CD14-positive monocyte (primary cell): Measurements from ENCODE around the gene PLCH2. TPM values are rescaled to one million over a fixed set of nuclear protein-coding genes. Genes with fewer than 3 reads are reported as not detected.

ENCODE experiments used
- DNase-seq, 3 donors: peaks; one replicate each; pipeline ENCODE4 v3.0.0-alpha.2; 2011 to 2022
- H2AFZ ChIP-seq: 2 replicates; pipeline ENCODE4 v1.6.0; 2012; ENCODE audit warnings: mild to moderate bottlenecking, low read depth, low read length, inconsistent platforms; ENCODE audit not compliant: insufficient read depth, poor library complexity, severe bottlenecking
- H3K27ac ChIP-seq, 2 donors: 1 replicate in 1 of 2; 2 replicates in 1 of 2; pipeline ENCODE4 v1.5.1; 2012 to 2013; ENCODE audit warnings: low read length in 2 of 2, control low read depth in 1 of 2, inconsistent platforms in 1 of 2, low read depth in 1 of 2, mild to moderate bottlenecking in 1 of 2
- H3K27me3 ChIP-seq, 2 donors: one replicate each; pipeline versions ENCODE4 v1.6.0 to v1.6.1; 2011 to 2013; ENCODE audit warnings: low read length in 2 of 2; ENCODE audit not compliant: control insufficient read depth in 2 of 2, insufficient read depth in 2 of 2
- H3K36me3 ChIP-seq, 2 donors: replicated peaks in 1 of 2; 1 replicate in 1 of 2; 2 replicates in 1 of 2; pipeline versions ENCODE4 v1.5.1 to v1.6.1; 2012 to 2013; ENCODE audit warnings: low read length in 2 of 2, control low read depth in 1 of 2, inconsistent platforms in 1 of 2, mild to moderate bottlenecking in 1 of 2; ENCODE audit not compliant: insufficient read depth in 2 of 2, control insufficient read depth in 1 of 2
- H3K4me1 ChIP-seq, 2 donors: 1 replicate in 1 of 2; 2 replicates in 1 of 2; pipeline versions ENCODE4 v1.5.1 to v1.6.1; 2012 to 2013; ENCODE audit warnings: low read length in 2 of 2, control low read depth in 1 of 2, inconsistent platforms in 1 of 2, mild to moderate bottlenecking in 1 of 2, moderate library complexity in 1 of 2; ENCODE audit not compliant: insufficient read depth in 2 of 2, control insufficient read depth in 1 of 2
- H3K4me2 ChIP-seq: replicated peaks from 2 replicates; pipeline ENCODE3; 2012; ENCODE audit warnings: low read length, moderate library complexity, mild to moderate bottlenecking; ENCODE audit not compliant: poor library complexity, severe bottlenecking; ENCODE audit errors: extremely low read depth
- H3K4me3 ChIP-seq, 3 experiments: fragments of 200-600 bp in 1 of 3; sonication (generic) in 1 of 3; replicated peaks in 1 of 3; 1 replicate in 2 of 3; 2 replicates in 1 of 3; pipeline ENCODE4 v1.5.1; 2011 to 2013; ENCODE audit warnings: low read length in 3 of 3, mild to moderate bottlenecking in 3 of 3, control low read depth in 2 of 3, low read depth in 2 of 3, inconsistent platforms in 1 of 3, moderate library complexity in 1 of 3
- H3K79me2 ChIP-seq: 2 replicates; pipeline ENCODE4 v1.6.0; 2012; ENCODE audit warnings: mild to moderate bottlenecking, control low read depth, inconsistent platforms, low read length, moderate library complexity; ENCODE audit not compliant: insufficient read depth
- H3K9ac ChIP-seq: 2 replicates; pipeline ENCODE4 v1.6.0; 2017; ENCODE audit warnings: low read length, mild to moderate bottlenecking; ENCODE audit not compliant: insufficient read depth, poor library complexity, severe bottlenecking
- H3K9me3 ChIP-seq, 2 donors: replicated peaks in 1 of 2; 1 replicate in 1 of 2; 2 replicates in 1 of 2; pipeline versions ENCODE4 v1.5.1 to v1.6.1; 2012 to 2013; ENCODE audit warnings: low read length in 2 of 2, control low read depth in 1 of 2; ENCODE audit not compliant: control insufficient read depth in 1 of 2, insufficient read depth in 1 of 2
- H4K20me1 ChIP-seq: 2 replicates; pipeline ENCODE4 v1.6.0; 2012; ENCODE audit warnings: mild to moderate bottlenecking, low read length, control low read depth, moderate library complexity; ENCODE audit not compliant: insufficient read depth
- H3K27ac Mint-ChIP-seq, 7 donors: one replicate each; pipeline ENCODE4 v1.8.0; 2020; ENCODE audit warnings: mild to moderate bottlenecking in 7 of 7, mixed read lengths in 7 of 7, moderate library complexity in 6 of 7, inconsistent platforms in 2 of 7
- H3K27me3 Mint-ChIP-seq, 3 donors: one replicate each; pipeline ENCODE4 v1.8.0; 2021 to 2022; ENCODE audit warnings: low read depth in 3 of 3, mild to moderate bottlenecking in 3 of 3, mixed read lengths in 3 of 3, moderate library complexity in 3 of 3, inconsistent platforms in 1 of 3
- H3K36me3 Mint-ChIP-seq, 2 donors: one replicate each; pipeline ENCODE4 v1.8.0; 2020; ENCODE audit warnings: mixed read lengths in 2 of 2, inconsistent platforms in 1 of 2, mild to moderate bottlenecking in 1 of 2
- H3K4me1 Mint-ChIP-seq: one replicate; pipeline ENCODE4 v1.8.0; 2020; ENCODE audit warnings: mild to moderate bottlenecking, mixed read lengths
- H3K4me3 Mint-ChIP-seq, 2 donors: one replicate each; pipeline ENCODE4 v1.8.0; 2020; ENCODE audit warnings: mild to moderate bottlenecking in 2 of 2, mixed read lengths in 2 of 2, moderate library complexity in 1 of 2
- H3K9me3 Mint-ChIP-seq, 7 donors: one replicate each; pipeline ENCODE4 v1.8.0; 2020 to 2022; ENCODE audit warnings: mixed read lengths in 7 of 7, mild to moderate bottlenecking in 6 of 7, moderate library complexity in 6 of 7, inconsistent platforms in 2 of 7
- WGBS: methylation state at CpG from one replicate; pipeline ENCODE4 v1.1.5; 2013; ENCODE audit warnings: missing lambda C conversion rate; ENCODE audit not compliant: insufficient coverage; 5-methylcytosine and 5-hydroxymethylcytosine counted together
- intact Hi-C, 2 donors: fragments of 100-400 bp; cut with micrococcal nuclease; formaldehyde crosslinking; loops; one replicate each; pipeline versions ENCODE4 v1.15.0 to v1.15.1; 2023
- polyA plus RNA-seq, 3 donors: library from polyadenylated mRNA; depleted of rRNA in 1 of 3; unstranded in 2 of 3; stranded (reverse) in 1 of 3; fragments of 300-500 nt in 2 of 3; fragments of >200 nt in 1 of 3; fragmentation: Illumina TruSeq in 2 of 3; gene quantifications; 1 replicate in 2 of 3; 2 replicates in 1 of 3; pipeline ENCODE4 v1.2.3, GENCODE V29; 2012 to 2021
- TF ChIP-seq, protein P1 (sequence below): fragments of 200-600 bp; IDR thresholded peaks from one replicate; pipeline ENCODE4 v1.8.0; 2022; ENCODE audit warnings: antibody characterized with exemption, mild to moderate bottlenecking

PLCH2 gene
- polyA plus RNA-seq, 3 donors, result 1.2 TPM; not detected in 2

DNA sequence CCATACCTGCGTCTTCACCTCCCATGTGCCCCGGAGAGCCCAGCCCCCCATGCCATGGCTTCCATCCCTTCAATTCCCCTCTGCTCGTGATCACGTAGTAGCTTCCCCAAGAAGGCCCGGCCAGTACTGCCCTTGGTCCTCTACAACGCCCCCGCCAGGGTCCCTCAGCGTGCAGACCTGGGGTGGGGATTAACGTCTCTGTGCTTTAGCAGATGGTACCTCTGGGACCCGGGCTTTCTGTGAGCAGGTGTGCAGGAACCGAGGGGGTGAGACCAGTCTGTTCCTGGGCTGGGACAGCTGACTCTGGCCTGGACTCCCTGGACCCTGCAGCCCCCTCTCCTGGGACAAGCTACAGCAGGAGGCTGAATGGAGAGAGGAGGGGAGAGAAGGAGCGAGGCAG lies 1.2 kb downstream of the PLCH2 start:
- H3K9me3 Mint-ChIP-seq, result no peaks in the 10 kb centered on the region
- H3K27ac ChIP-seq, result no peak overlapping the region
- H3K36me3 ChIP-seq, result no peaks in the 10 kb centered on the region
- H3K27me3 Mint-ChIP-seq, result peaks cover 0 to 1% (median 0%) of the 10 kb centered on the region in 3 donors
- H3K36me3 Mint-ChIP-seq, result no peaks in the 10 kb centered on the region
- no peak overlapping the region for H3K4me2 ChIP-seq
- DNase-seq, result no peak
- H3K4me3 Mint-ChIP-seq, result no peak overlapping the region
- no peaks in the 10 kb centered on the region for H3K9me3 ChIP-seq
- no peaks in the 10 kb centered on the region for H4K20me1 ChIP-seq
- TF ChIP-seq, protein P1, sequence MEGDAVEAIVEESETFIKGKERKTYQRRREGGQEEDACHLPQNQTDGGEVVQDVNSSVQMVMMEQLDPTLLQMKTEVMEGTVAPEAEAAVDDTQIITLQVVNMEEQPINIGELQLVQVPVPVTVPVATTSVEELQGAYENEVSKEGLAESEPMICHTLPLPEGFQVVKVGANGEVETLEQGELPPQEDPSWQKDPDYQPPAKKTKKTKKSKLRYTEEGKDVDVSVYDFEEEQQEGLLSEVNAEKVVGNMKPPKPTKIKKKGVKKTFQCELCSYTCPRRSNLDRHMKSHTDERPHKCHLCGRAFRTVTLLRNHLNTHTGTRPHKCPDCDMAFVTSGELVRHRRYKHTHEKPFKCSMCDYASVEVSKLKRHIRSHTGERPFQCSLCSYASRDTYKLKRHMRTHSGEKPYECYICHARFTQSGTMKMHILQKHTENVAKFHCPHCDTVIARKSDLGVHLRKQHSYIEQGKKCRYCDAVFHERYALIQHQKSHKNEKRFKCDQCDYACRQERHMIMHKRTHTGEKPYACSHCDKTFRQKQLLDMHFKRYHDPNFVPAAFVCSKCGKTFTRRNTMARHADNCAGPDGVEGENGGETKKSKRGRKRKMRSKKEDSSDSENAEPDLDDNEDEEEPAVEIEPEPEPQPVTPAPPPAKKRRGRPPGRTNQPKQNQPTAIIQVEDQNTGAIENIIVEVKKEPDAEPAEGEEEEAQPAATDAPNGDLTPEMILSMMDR, result no peak
- H3K27ac Mint-ChIP-seq, result no peak overlapping the region
- H3K4me1 Mint-ChIP-seq, result no peaks in the 10 kb centered on the region
- H3K79me2 ChIP-seq, result no peaks in the 10 kb centered on the region
- H3K4me3 ChIP-seq, result no peak overlapping the region
- H3K27me3 ChIP-seq, result no peaks in the 10 kb centered on the region
- H3K9ac ChIP-seq, result no peak overlapping the region
- WGBS, result 78% methylated on average over 8 of the region's 12 CpGs
- intact Hi-C loops, result no loop called here
- H3K4me1 ChIP-seq, result no peaks in the 10 kb centered on the region
- no peak overlapping the region for H2AFZ ChIP-seq

DNA sequence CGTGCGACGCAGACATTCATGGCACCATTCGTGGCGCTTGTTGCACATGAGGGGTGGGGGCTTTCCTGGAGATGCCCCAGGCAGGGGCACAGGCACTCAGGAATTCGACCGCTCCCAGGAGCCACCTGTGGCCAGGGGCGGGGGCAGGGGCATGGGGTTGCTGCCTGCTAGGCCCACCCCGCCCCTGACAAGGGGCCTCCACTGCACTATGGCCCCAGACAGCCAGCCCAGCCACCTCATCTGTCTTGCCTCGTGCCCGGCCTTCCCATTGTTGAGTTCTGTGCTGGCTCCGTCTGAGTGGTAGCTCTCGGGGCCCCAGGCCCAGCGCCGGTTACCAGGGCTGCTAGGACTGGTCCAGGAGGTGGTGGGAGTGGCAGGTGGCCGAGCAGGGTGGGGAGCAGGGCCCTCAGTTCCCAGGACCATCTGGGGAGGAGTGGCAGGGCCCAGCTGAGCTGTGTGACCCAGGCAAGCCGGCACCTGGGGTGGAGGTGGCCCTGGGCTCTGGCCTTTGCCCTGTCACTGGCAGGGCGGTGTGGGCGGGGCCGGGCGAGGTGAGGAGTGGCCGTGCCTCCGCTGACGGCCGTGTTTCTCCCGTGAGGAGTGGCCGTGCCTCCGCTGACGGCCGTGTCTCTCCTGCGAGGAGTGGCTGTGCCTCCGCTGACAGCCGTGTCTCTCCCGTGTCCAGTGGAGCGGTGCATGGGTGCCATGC lies 1.9 kb downstream of the PLCH2 start:
- H3K36me3 Mint-ChIP-seq, result no peaks in the 10 kb centered on the region
- no peaks in the 10 kb centered on the region for H3K9me3 Mint-ChIP-seq
- no peak overlapping the region for H3K27ac Mint-ChIP-seq
- no peak overlapping the region for H3K27ac ChIP-seq
- DNase-seq, result no peak
- H4K20me1 ChIP-seq, result no peaks in the 10 kb centered on the region
- no peaks in the 10 kb centered on the region for H3K27me3 ChIP-seq
- no peaks in the 10 kb centered on the region for H3K36me3 ChIP-seq
- no peaks in the 10 kb centered on the region for H3K4me1 ChIP-seq
- intact Hi-C loops, result no loop called here
- H3K27me3 Mint-ChIP-seq, result peaks cover 0 to 1% (median 0%) of the 10 kb centered on the region in 3 donors
- H2AFZ ChIP-seq, result no peak overlapping the region
- H3K9ac ChIP-seq, result no peak overlapping the region
- H3K79me2 ChIP-seq, result no peaks in the 10 kb centered on the region
- H3K4me3 Mint-ChIP-seq, result no peak overlapping the region
- 85% methylated on average over 33 of the region's 35 CpGs for WGBS
- H3K4me3 ChIP-seq, result no peak overlapping the region
- TF ChIP-seq, protein P1, result no peak
- H3K4me1 Mint-ChIP-seq, result no peaks in the 10 kb centered on the region
- no peak overlapping the region for H3K4me2 ChIP-seq
- H3K9me3 ChIP-seq, result no peaks in the 10 kb centered on the region
